GM21786 (cell line): ENCODE measurements around the gene UGGT2.
"Not testable (repeated sequence)": the region's sequence is repeated elsewhere in the genome, so short reads cannot be mapped to it uniquely, and the experiment has no call there.

Experiments used
- ATAC-seq: cut with Tn5 transposase; IDR thresholded peaks from one replicate; pipeline ENCODE4 v1.9.1; 2021; ENCODE audit not compliant: unreplicated experiment

Gene UGGT2

DNA sequence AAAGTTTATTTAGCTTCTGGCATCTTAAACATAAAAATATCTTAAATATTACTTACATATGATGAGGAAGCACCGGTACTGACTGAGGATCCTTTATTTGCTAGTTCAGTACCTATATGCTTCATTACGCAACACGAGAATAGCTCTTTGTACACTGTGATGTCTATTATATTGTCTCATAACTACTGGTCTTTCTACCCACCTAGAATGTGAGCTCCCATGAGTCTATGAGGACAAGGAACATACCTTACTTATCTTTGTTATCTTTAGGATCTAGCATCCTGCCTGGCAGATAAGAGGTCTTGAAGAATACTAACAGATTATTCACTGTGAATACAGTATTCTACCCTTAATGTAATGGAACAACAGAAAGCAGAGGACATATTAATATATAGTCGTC, 251.4 kb downstream of the UGGT2 start:
- ATAC-seq: no peak

- ATAC-seq: no peak
Observed at GRCh38 chr13:95800436-95800835, 252.8 kb downstream of the UGGT2 start.

GRCh38 chr13:95797016-95797415, 256.2 kb downstream of the UGGT2 start:
- no peak for ATAC-seq

- no peak for ATAC-seq
Observed at GRCh38 chr13:95793781-95794180, 259.4 kb downstream of the UGGT2 start.

DNA sequence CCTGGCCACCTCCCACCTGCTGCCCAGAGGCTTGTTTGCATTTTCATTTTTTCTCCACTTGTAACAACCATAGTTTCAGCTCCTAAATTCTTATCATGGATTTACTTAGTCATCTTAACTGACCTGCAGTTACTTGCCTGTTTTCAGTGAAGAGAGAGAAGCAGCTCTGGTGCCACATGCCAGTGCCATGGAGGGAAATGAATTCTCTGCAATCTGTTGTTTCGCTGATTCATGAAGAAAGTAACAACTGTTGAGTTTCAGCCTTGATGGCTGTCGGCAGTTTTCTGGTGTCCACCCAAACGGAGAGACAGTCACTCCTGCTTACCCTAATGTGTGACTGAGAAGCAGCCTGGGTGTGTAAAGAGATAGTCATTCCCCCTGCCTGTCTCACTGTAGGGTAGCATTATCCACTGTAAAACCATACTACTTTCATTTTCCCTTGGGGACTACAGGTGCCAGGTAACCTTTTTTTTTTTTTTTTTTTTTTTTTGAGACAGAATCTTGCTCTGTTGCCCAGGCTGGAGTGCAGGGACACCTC, 260.1 kb downstream of the UGGT2 start:
- no peak for ATAC-seq

DNA sequence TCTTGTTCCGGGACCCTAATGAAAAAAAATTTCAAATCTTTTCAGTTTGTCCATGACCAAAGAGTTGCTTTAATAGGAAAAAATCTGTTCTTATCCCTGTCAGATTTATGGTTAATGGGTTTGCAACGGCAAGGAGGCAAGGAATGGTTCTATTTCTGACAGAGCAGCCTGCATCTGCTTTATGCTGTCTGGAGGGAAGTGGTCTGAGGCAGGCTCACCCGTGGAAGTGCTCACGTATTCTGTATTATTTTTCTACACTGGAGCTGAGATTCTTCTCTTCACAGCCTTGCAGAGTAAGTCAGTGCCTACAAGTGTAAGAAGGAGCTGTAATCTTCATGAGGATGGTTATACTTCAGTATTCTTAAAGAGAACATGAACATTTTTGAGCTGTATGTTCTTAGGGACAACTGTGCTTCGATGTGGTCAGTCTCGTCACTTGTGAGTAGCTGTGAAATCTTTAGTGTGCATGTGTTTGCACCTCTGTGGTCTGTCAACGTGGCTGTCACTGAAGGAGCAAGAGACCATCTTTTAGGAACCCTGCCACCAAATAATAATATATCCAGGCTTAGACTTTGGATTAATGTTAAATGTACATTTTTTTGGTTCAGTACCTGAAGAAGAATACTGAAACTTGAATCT, 262.0 kb downstream of the UGGT2 start:
- ATAC-seq: no peak

GRCh38 chr13:95789315-95789714, 263.9 kb downstream of the UGGT2 start:
- ATAC-seq: not testable (repeated sequence)

- ATAC-seq: no peak
Observed at GRCh38 chr13:95788100-95788463, 265.1 kb downstream of the UGGT2 start.

DNA sequence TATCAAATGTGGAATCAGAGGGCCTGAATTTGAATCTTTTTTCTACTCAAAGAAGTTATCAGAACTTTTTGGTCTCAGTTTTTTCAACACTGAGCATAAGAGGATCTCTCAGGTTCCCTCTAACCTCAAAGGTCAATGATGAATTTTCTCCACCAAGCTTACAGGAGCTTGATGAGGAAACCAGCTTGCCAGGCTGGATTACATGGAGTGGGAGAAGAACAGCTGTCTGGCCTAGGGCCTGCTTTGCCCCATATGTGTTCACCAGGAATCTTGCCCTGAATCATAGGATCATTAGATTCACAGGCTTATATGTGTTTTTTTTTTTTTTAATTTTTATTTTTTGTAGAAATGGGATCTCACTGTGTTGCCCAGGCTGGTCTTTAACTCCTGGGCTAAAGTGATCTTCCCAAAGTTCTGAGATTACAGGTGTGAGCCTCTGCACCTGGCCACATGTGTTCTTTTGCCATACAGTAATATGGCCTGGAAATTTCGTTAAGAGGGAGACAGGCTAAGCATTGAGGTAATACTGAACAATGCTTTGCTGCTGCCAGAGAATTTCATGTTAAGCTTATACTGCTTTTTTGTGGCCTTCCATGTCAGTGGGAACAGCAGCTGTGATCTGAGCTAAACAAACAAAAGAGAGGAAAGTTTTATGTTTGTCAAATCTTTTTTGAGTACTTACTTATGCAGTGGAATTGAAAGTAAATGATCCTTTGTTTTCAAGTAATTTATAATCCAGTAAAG, 265.7 kb downstream of the UGGT2 start:
- ATAC-seq: no peak

DNA sequence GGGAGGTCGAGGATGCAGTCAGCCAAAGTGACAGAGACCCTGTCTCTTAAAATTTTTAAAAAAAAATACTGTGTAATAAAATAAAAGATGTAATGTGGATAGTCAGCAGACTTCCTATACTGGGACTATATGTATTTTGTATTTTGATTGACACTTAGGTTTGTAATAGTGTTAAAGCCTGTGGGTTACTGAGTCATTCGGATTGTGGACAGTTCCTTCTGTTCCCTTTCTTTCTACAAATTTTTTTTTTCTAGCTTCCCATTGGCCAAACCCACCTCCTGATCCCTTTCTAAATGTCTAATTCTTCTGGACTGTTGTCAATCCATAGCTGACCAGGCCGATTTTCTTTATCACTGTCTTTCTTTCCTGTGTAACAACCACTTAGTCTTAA, 268.3 kb downstream of the UGGT2 start:
- no peak for ATAC-seq

DNA sequence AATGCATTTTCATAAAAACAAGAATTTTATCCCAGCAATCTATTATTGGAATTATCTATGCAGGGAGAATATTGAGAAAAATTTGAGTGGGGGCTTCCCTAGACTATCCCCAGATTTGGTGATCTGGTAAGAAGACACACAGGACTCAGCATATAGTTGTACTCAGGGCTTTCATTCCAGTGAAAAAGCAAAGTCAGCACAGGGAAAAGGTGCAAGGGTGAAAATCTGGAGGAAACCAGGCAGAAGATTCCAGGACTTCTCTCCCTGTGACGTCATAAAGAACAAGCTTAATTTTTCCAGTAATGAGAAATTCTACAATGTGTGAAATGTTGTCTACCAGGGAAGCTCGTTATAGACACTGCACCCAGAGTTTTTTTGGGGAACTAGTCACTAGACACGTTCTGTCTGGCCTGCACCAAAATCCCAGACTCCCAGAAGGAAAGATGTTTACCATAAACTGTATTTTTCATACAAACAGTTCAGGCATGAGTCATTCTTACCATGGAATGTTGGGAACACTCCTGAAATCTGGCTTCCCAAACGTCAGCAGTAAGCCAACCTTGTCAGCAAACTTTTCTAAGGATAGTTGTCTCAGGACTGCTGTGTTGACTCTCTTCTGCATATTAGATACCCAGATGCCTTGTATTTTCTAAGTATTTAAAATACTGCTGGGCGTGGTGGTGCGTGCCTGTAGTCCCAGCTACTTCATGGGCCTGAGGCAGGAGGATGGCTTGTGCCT, 268.9 kb downstream of the UGGT2 start:
- ATAC-seq: no peak

DNA sequence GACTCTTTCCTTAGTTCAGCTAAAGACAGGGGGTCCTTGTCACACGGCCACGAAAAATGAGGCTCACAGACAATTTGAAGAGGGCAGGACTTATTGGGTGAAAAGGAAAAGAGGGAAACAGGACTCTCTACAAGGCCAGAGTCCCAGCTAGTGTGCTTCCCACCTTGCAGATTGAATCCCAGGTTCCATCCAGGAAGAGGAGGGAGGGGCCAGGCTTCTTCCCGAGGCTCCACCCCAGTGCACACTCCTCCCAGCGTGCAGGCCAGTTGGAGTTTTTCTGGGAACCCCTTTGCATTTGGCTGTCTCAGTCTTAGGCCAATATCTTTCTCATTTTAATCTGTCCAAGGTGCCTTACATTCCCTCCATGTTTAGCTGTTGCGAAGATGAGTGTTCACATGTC, 269.5 kb downstream of the UGGT2 start:
- ATAC-seq: no peak

- ATAC-seq: not testable (repeated sequence)
Observed at GRCh38 chr13:95781940-95782339, 271.3 kb downstream of the UGGT2 start.

DNA sequence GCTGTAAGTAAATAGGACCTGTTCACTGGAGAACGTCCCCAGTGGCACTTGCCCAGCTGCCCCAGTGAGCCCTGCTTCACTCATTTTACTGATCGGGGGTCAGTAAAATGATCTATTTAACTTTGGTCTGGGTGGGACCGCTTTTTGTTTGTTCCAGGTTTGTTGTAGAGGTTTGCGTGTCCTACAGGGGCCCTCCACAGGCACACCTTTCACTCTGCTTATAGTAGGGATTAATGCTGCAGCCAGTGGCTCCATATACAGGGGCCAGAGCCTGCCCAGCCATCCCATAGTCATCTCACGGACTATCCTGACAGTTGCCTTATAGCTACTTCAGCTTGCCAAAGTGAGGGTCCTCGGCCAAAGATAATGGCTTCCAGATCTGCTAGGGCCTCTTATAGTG, 272.2 kb downstream of the UGGT2 start:
- ATAC-seq: no peak

GRCh38 chr13:95779522-95779921, 273.7 kb downstream of the UGGT2 start:
- ATAC-seq: no peak

DNA sequence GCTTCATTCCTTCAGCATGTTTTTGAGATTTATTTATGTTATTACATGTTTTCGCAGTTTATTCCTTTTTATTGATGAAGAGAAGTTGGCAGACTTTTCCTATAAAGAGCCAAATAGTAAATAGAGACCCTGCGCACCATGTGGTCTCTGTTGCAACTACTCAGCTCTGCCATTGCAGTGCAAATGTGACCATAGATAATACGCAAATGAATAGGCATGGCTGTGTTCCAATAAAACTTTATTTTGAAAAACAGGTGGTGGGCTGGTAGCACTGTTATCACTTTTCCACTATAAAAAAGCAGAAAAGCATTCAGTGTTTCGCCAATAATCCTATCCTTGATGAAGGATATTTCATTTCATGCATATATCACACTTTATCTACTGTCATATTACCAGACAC, 281.3 kb downstream of the UGGT2 start:
- no peak for ATAC-seq

DNA sequence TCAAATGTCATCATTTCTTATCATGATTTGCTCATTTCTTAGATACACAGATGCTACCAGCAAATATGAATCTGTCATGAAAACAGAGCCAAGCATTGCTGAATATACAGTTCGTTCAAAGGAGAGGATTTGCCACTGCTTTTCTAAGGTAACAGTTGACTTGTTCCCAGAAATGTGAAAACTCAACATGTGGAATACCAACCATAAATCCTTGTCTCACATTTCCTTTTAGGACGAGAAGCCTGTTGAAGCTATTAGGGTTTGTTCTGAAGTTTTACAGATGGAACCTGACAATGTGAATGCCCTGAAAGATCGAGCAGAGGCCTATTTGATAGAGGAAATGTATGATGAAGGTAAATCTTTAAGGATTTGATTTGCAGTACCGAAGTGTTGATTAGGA, 289.6 kb downstream of the UGGT2 start:
- ATAC-seq: no peak

DNA sequence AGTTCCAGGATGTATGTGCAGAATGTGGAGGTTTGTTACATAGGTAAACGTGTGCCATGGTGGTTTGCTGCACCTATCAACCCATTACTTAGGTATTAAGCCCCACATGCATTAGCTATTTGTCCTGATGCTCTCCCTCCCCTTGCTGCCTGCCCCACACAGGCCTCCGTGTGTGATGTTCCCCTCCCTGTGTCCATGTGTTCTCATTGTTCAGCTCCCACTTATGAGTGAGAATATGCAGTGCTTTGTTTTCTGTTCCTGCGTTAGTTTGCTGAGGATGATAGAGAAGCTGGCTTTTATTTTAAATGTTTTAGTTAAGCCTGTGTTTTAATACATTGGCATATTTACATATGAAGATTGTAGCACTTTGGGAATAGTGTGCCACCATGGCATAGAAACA, 290.6 kb downstream of the UGGT2 start:
- ATAC-seq: not testable (repeated sequence)

GRCh38 chr13:95756072-95756471, 297.1 kb downstream of the UGGT2 start:
- no peak for ATAC-seq

DNA sequence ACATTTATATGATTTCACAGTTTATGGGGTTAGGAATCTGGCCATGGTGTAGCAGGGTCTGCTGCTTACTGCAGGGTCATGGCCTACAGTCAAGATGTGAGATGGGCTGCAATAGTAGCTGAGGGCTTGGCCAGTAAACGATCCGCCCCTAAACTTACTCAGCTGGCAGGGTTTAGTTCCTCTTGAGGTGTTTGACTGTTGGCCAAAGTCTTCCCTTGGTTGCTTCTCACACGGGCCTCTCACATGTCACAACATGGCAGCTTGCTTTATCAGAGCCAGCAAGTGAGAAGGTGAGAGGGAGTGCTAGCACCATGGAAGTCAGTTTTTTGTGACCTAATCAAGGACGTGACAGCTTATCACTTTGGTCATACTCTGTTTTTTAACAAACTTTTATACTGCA, 299.1 kb downstream of the UGGT2 start:
- no peak for ATAC-seq

DNA sequence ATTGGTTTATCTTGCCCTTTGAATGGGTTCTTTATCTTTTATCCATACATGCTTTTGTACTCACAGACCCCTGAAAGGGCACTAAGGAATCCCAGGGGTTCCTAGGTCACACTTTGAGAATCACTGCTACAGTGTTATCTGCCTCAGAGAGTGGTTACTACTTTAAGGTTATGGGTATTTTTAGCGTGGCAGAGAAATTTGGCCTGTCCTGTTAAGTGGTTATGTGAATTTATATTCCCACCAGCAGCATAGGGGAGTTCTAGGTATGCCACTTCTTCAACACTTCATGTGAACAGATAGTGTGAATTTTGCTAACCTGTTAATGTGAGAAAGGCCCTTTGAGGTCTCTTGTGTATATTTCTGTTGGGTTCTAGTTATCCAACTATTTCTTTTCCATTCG, 300.5 kb downstream of the UGGT2 start:
- ATAC-seq: no peak
